Upper lobe of left lung (tissue), 6 donors: ENCODE measurements around the gene HGS. TPM values are rescaled to one million over a fixed set of nuclear protein-coding genes. Genes with fewer than 3 reads are reported as not detected.
A peak's percentile ranks its signal among the peaks of the same experiment; 100 is the strongest.

Source experiments
- ATAC-seq, 2 donors: fragments of 200-7000 bp; cut with Tn5 transposase; one replicate each; pipeline ENCODE4 v1.9.1; 2022; ENCODE audit warnings: mild to moderate bottlenecking in 2 of 2, moderate library complexity in 2 of 2; ENCODE audit not compliant: low FRiP score in 2 of 2
- DNase-seq, 2 donors: peaks; one replicate each; pipeline ENCODE4 v3.0.0-alpha.2; 2019 to 2020
- H3K27ac ChIP-seq, 4 donors: fragments of 200-600 bp; sonication (generic); one replicate each; pipeline ENCODE4 v1.5.1; 2016 to 2019
- H3K27me3 ChIP-seq, 4 donors: fragments of 200-600 bp; sonication (generic); one replicate each; pipeline ENCODE4 v1.5.1; 2017 to 2019
- H3K36me3 ChIP-seq, 4 donors: fragments of 200-600 bp; sonication (generic); one replicate each; pipeline ENCODE4 v1.5.1; 2016 to 2019
- H3K4me1 ChIP-seq, 4 donors: fragments of 200-600 bp; sonication (generic); one replicate each; pipeline ENCODE4 v1.5.1; 2018 to 2019
- H3K4me3 ChIP-seq, 4 donors: fragments of 200-600 bp; sonication (generic); one replicate each; pipeline ENCODE4 v1.5.1; 2017 to 2019; ENCODE audit warnings: mild to moderate bottlenecking in 2 of 4, moderate library complexity in 1 of 4
- H3K9me3 ChIP-seq, 4 donors: fragments of 200-600 bp; sonication (generic); one replicate each; pipeline ENCODE4 v1.5.1; 2018 to 2019
- EP300 ChIP-seq, 4 donors: sonication (generic); formaldehyde crosslinking; IDR thresholded peaks; one replicate each; pipeline ENCODE4 v1.5.1; 2017; ENCODE audit warnings: antibody characterized with exemption in 4 of 4, control low read depth in 2 of 4
- POLR2A ChIP-seq, 4 donors: fragments of 450-650 bp; IDR thresholded peaks; one replicate each; pipeline ENCODE4 v1.5.1; 2016 to 2017; ENCODE audit warnings: antibody characterized with exemption in 4 of 4, mild to moderate bottlenecking in 2 of 4
- POLR2AphosphoS5 ChIP-seq, 2 donors: sonication (generic); formaldehyde crosslinking; IDR thresholded peaks; one replicate each; pipeline ENCODE4 v1.5.1; 2017; ENCODE audit warnings: antibody characterized with exemption in 2 of 2
- WGBS, 2 donors: methylation state at CpG; one replicate each; pipeline ENCODE4 v1.1.5; 2017 to 2018; 5-methylcytosine and 5-hydroxymethylcytosine counted together
- small RNA-seq, 4 donors: library from RNA; depleted of rRNA; stranded (forward); fragments of <200 nt; gene quantifications; one replicate each; pipeline ENCODE3, GENCODE V24; 2016
- total RNA-seq, 6 donors: library from RNA; depleted of rRNA in 4 of 6; stranded (reverse); fragments of >200 nt in 4 of 6; gene quantifications; one replicate each; pipeline versions ENCODE4 v1.1.0 to v1.2.1, GENCODE V29; 2016 to 2021
- TF ChIP-seq, protein P1 (sequence below), 6 experiments: fragments of 450-650 bp in 4 of 6; fragments of 200-600 bp in 2 of 6; sonication (generic) in 2 of 6; IDR thresholded peaks; one replicate each; pipeline ENCODE4 v1.5.1; 2016 to 2019; ENCODE audit warnings: antibody characterized with exemption in 6 of 6
- donor health status: DM: no; HTN: no; CAD: no; lungs with moderate emphysema.
- donor health status: DM: no; HTN: yes; CAD: no; lungs with severe emphysema.

The HGS gene
- total RNA-seq, 6 donors from 2014 or later: 74.7 to 164 (median 108) TPM

DNA sequence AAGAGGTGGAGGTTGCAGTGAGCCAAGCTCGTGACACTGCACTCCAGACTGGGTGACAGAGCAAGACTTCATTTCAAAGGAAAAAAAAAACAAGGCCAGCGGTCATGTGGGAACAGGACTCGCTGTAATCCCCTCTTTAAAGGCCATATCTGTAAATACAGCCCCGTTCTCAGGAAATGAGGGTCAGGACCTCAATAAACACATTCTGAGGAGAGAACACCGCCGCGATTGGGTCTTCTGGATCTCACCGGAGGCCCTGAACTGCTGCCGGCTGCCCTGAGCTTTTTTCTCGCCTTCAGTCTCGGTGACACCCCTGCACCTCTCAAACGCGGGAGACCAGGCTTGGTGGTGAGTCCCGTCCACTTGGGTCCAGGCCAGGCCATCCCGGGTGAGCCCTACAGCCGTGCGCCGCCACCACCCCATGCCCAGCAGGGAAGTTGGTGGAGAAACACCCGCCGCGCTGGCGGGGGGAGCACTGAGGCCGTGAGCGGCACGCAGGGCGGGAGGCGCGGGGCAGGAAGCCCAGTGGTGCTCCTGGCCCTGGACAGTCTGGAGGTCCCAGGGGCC lies 56.7 kb downstream of the HGS start:
- no peaks in the 10 kb centered on the region for H3K27me3 ChIP-seq
- peak overlapping the region in 1 of 4 donors; percentile 15 for H3K4me3 ChIP-seq
- H3K27ac ChIP-seq: peak overlapping the region in 2 of 4 donors; percentile 12 to 34
- 34 to 35% methylated on average over 15 to 28 of the region's 28 CpGs for WGBS, 2 donors
- peak in 1 of 2 donors; percentile 82 for DNase-seq
- H3K9me3 ChIP-seq: no peaks in the 10 kb centered on the region
- H3K4me1 ChIP-seq: peaks cover 6 to 22% (median 11%) of the 10 kb centered on the region in 4 donors
- no peaks in the 10 kb centered on the region for H3K36me3 ChIP-seq
- TF ChIP-seq POLR2AphosphoS5 (IDR thresholded peaks at IDR 0.05) (no peak), EP300 (IDR thresholded peaks at IDR 0.05) (no peak), POLR2A (IDR thresholded peaks at IDR 0.05) (no peak)
- TF ChIP-seq, protein P1, sequence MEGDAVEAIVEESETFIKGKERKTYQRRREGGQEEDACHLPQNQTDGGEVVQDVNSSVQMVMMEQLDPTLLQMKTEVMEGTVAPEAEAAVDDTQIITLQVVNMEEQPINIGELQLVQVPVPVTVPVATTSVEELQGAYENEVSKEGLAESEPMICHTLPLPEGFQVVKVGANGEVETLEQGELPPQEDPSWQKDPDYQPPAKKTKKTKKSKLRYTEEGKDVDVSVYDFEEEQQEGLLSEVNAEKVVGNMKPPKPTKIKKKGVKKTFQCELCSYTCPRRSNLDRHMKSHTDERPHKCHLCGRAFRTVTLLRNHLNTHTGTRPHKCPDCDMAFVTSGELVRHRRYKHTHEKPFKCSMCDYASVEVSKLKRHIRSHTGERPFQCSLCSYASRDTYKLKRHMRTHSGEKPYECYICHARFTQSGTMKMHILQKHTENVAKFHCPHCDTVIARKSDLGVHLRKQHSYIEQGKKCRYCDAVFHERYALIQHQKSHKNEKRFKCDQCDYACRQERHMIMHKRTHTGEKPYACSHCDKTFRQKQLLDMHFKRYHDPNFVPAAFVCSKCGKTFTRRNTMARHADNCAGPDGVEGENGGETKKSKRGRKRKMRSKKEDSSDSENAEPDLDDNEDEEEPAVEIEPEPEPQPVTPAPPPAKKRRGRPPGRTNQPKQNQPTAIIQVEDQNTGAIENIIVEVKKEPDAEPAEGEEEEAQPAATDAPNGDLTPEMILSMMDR (IDR thresholded peaks at IDR 0.05): no peak
- ATAC-seq: peak; percentile 26 to 34

DNA sequence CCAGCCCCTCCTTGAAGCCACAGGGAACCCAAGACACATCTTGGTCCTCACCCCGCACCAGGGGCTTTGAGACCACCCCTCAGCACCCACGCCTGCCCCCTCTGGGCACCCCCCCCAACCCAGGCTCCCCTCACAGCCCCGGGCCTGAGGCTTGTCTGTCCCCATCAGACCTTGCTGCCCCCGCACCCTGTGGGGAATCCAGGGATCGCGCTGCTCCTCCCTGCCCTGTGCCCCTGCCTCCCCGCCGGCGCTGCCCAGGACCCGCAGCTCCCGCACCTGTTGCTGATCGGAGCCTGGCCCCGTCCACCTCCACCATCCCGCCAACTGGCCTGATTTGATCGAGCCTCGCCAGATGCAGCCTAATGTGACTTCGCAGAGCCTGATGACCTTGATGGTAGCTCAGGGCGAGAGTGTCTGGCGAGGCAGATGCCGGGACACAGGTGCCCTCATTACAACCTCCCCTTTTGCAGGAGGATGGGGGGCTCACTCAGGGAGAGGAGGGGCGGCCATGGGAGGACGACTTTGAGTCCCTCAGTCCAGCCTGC lies 57.3 kb downstream of the HGS start:
- peak in 1 of 2 donors; percentile 72 for DNase-seq
- 49 to 54% methylated on average over 11 to 16 of the region's 22 CpGs for WGBS, 2 donors
- TF ChIP-seq POLR2AphosphoS5 (IDR thresholded peaks at IDR 0.05): no peak

DNA sequence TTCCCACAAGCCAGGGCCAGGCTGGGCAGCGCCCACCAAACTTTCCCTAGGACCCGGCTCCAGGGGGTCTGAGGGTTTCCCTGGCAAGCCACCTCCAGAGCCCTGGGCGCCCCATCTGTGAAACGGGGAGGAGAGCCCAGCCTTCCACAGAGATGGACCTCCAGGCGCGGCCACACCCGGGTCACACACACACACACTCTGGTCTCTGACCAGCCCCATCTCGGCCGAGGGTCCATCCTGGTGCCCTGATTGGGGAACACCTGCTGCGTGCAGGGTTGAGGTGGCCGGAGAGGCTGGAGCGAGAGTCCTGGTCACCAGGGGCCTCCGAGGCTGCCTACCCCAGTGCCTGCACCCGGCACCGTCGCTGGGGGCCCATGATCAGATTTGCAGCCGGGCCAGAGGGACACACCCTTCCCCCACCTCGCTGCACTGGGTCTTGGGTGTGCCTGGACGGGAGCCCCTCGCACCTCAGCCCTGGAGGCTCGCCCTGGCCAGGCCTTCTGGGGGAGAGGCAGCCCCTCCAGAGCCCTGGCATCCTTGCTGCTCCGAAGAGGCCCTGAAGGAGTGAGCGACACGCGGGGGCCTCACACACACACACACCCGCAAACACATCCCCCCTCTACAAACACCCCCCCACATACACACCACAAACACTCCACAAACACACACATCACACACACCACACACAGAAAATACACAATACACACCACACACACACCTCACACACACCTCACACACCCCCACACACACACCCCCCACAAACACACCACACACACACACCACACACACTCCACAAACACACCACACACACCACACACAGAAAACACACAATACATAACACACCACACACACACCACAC lies 58.0 kb downstream of the HGS start:
- Histone ChIP-seq H3K4me1 (peaks cover 0 to 14% (median 6%) of the 10 kb centered on the region in 4 donors), H3K27me3 (no peaks in the 10 kb centered on the region), H3K36me3 (no peaks in the 10 kb centered on the region), H3K9me3 (no peaks in the 10 kb centered on the region), H3K4me3 (no peak overlapping the region), H3K27ac (no peak overlapping the region)
- peak; percentile 14 to 51 for ATAC-seq
- WGBS, 2 donors: 42 to 51% methylated on average over 11 to 14 of the region's 26 CpGs
- TF ChIP-seq POLR2A (IDR thresholded peaks at IDR 0.05) (no peak), EP300 (IDR thresholded peaks at IDR 0.05) (no peak), POLR2AphosphoS5 (IDR thresholded peaks at IDR 0.05) (no peak)
- TF ChIP-seq, protein P1 (IDR thresholded peaks at IDR 0.05): no peak
- peak in 1 of 2 donors; percentile 63 for DNase-seq

More for the DNA sequence above, 57.3 kb downstream of the HGS start:
- no peaks in the 10 kb centered on the region for H3K9me3 ChIP-seq
- no peaks in the 10 kb centered on the region for H3K36me3 ChIP-seq
- H3K4me3 ChIP-seq: peak overlapping the region in 1 of 4 donors; percentile 15
- H3K27ac ChIP-seq: peak overlapping the region in 1 of 4 donors; percentile 12
- H3K27me3 ChIP-seq: no peaks in the 10 kb centered on the region
- ATAC-seq: peak in 1 of 2 donors; percentile 63
- H3K4me1 ChIP-seq: peaks cover 0 to 16% (median 7%) of the 10 kb centered on the region in 4 donors

Small RNAs within 50 kb of the gene (small RNA-seq; reads per million reads assigned to genes)
- 0 to 0.25 (median 0) reads per million in 4 donors for gene MIR6786

Other genes starting within 250 kb of the HGS start
- 1,000 to 10,000 TPM in 5 of 6 donors, 100 to 1,000 TPM in 1; 902 to 3,864 (median 2,097) TPM for gene ACTG1, start 171.2 kb upstream of the HGS start, total RNA-seq
- 10 to 100 TPM in 1 of 6 donors, 1 to 10 TPM in 5; 2.7 to 37.7 (median 3.9) TPM for gene FSCN2, start 155.6 kb upstream of the HGS start, total RNA-seq
- gene FAAP100, start 131.7 kb upstream of the HGS start, total RNA-seq: 10 to 100 TPM; 22.0 to 70.2 (median 32.5) TPM
- 100 to 1,000 TPM in 2 of 6 donors, 10 to 100 TPM in 4; 59.9 to 373 (median 87.4) TPM for gene NPLOC4, start 46.9 kb upstream of the HGS start, total RNA-seq
- gene TSPAN10, start 46.8 kb upstream of the HGS start, total RNA-seq: 1 to 10 TPM in 3 of 6 donors, under 1 TPM in 3; 0.61 to 2.8 (median 1.0) TPM
- gene PDE6G, start 27.5 kb upstream of the HGS start, total RNA-seq: 10 to 100 TPM in 1 of 6 donors, 1 to 10 TPM in 2, not detected in 3; 1.0 to 12.6 (median 1.7) TPM
- 10 to 100 TPM; 32.2 to 46.7 (median 38.5) TPM for gene OXLD1, start 17.4 kb upstream of the HGS start, total RNA-seq
- gene CCDC137, start 17.3 kb upstream of the HGS start, total RNA-seq: 10 to 100 TPM; 10.8 to 49.2 (median 12.6) TPM
- gene ARL16, start 214 bp upstream of the HGS start, total RNA-seq: 10 to 100 TPM; 16.9 to 47.1 (median 20.5) TPM
- 10 to 100 TPM; 29.3 to 69.8 (median 47.8) TPM for gene MRPL12, start 19.4 kb downstream of the HGS start, total RNA-seq
- gene SLC25A10, start 28.3 kb downstream of the HGS start, total RNA-seq: 10 to 100 TPM in 5 of 6 donors, 1 to 10 TPM in 1; 9.9 to 20.2 (median 12.7) TPM
- 10 to 100 TPM in 1 of 6 donors, not detected in 5; 11.1 TPM for gene GCGR, start 120.1 kb downstream of the HGS start, total RNA-seq
- gene MCRIP1, start 149.3 kb downstream of the HGS start, total RNA-seq: 100 to 1,000 TPM in 1 of 6 donors, 10 to 100 TPM in 5; 30.1 to 106 (median 70.1) TPM
- gene PPP1R27, start 151.0 kb downstream of the HGS start, total RNA-seq: not detected
- gene P4HB, start 176.5 kb downstream of the HGS start, total RNA-seq: 100 to 1,000 TPM; 374 to 627 (median 531) TPM
- gene ARHGDIA, start 187.3 kb downstream of the HGS start, total RNA-seq: 100 to 1,000 TPM; 171 to 522 (median 302) TPM
- gene ALYREF, start 207.6 kb downstream of the HGS start, total RNA-seq: 10 to 100 TPM; 43.0 to 71.0 (median 60.1) TPM
- 100 to 1,000 TPM in 3 of 6 donors, 10 to 100 TPM in 3; 24.1 to 138 (median 99.2) TPM for gene ANAPC11, start 207.7 kb downstream of the HGS start, total RNA-seq
- gene NPB, start 218.2 kb downstream of the HGS start, total RNA-seq: 1 to 10 TPM in 1 of 6 donors, under 1 TPM in 2, not detected in 3; 0.37 to 1.8 (median 0.94) TPM
- gene PCYT2, start 227.4 kb downstream of the HGS start, total RNA-seq: 10 to 100 TPM; 29.1 to 63.1 (median 52.2) TPM
- gene SIRT7, start 234.2 kb downstream of the HGS start, total RNA-seq: 10 to 100 TPM; 35.7 to 87.0 (median 39.7) TPM
- 10 to 100 TPM; 23.0 to 46.4 (median 28.8) TPM for gene MAFG, start 243.7 kb downstream of the HGS start, total RNA-seq